ENCODE measurements around the gene SWT1.

DNA sequence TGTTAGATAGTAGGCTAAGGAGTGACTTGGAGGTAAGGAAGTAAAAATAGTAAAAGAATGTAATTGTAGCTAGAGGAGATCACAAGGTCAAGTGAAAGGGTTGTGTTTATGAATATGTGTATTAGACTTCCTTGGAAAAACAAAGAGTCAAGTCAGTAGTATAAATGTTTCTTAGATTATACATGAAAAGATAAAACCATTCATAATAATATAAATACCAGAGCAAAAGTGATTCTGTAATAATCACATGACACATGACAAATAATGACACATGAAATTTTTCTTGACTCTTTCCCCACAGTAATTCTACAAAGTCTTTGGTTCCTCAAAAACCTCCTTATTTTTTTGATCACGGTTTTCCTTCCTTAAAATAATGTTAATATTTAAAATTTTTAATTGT, 103.6 kb downstream of the SWT1 start:
- TF ChIP-seq, protein P1, sequence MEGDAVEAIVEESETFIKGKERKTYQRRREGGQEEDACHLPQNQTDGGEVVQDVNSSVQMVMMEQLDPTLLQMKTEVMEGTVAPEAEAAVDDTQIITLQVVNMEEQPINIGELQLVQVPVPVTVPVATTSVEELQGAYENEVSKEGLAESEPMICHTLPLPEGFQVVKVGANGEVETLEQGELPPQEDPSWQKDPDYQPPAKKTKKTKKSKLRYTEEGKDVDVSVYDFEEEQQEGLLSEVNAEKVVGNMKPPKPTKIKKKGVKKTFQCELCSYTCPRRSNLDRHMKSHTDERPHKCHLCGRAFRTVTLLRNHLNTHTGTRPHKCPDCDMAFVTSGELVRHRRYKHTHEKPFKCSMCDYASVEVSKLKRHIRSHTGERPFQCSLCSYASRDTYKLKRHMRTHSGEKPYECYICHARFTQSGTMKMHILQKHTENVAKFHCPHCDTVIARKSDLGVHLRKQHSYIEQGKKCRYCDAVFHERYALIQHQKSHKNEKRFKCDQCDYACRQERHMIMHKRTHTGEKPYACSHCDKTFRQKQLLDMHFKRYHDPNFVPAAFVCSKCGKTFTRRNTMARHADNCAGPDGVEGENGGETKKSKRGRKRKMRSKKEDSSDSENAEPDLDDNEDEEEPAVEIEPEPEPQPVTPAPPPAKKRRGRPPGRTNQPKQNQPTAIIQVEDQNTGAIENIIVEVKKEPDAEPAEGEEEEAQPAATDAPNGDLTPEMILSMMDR (IDR thresholded peaks at IDR 0.05; ENCODE audit: borderline replicate concordance, extremely low read depth, low read length, poor library complexity, severe bottlenecking), result no peak
- no peak for TF ChIP-seq EZH2 (IDR thresholded peaks at IDR 0.05; ENCODE audit: borderline replicate concordance, low read depth, low read length, severe bottlenecking)
